H9 (cell line): Measurements from ENCODE around the gene SLC4A7. TPM values are rescaled to one million over a fixed set of nuclear protein-coding genes. Genes with fewer than 3 reads are reported as not detected.

Experiments
- DNase-seq: peaks from one replicate; pipeline ENCODE4 v3.0.0-alpha.2; 2017
- H2AFZ ChIP-seq: one replicate; pipeline ENCODE4 v1.6.1; 2013; ENCODE audit warnings: mild to moderate bottlenecking, low read length, control low read depth, moderate library complexity
- H2AK5ac ChIP-seq: 2 replicates; pipeline ENCODE4 v1.6.1; 2013; ENCODE audit warnings: low read length, control low read depth, mixed read lengths; ENCODE audit not compliant: insufficient read length
- H2BK120ac ChIP-seq: one replicate; pipeline ENCODE4 v1.6.1; 2013; ENCODE audit warnings: low read depth, mild to moderate bottlenecking, low read length, control low read depth, inconsistent platforms; ENCODE audit not compliant: poor library complexity, severe bottlenecking
- H2BK12ac ChIP-seq: 2 replicates; pipeline ENCODE4 v1.6.1; 2013; ENCODE audit warnings: low read length, control low read depth, mixed read lengths, low read depth; ENCODE audit not compliant: insufficient read length
- H2BK15ac ChIP-seq: 2 replicates; pipeline ENCODE4 v1.6.1; 2013; ENCODE audit warnings: low read depth, low read length, control low read depth
- H2BK20ac ChIP-seq: one replicate; pipeline ENCODE4 v1.6.1; 2013; ENCODE audit warnings: low read depth, mild to moderate bottlenecking, low read length, control low read depth, inconsistent platforms; ENCODE audit not compliant: poor library complexity, severe bottlenecking
- H2BK5ac ChIP-seq: 2 replicates; pipeline ENCODE4 v1.6.1; 2013; ENCODE audit warnings: low read length, control low read depth, mixed read lengths; ENCODE audit not compliant: insufficient read length
- H3K14ac ChIP-seq: 2 replicates; pipeline ENCODE4 v1.6.1; 2013; ENCODE audit warnings: low read length, control low read depth; ENCODE audit not compliant: insufficient read depth
- H3K18ac ChIP-seq: 2 replicates; pipeline ENCODE4 v1.6.1; 2013; ENCODE audit warnings: low read depth, mild to moderate bottlenecking, mixed read lengths, low read length, control low read depth; ENCODE audit not compliant: insufficient read length
- H3K23ac ChIP-seq: 2 replicates; pipeline ENCODE4 v1.6.1; 2013; ENCODE audit warnings: low read length, control low read depth, mixed read lengths, low read depth; ENCODE audit not compliant: insufficient read length
- H3K23me2 ChIP-seq: 2 replicates; pipeline ENCODE4 v1.6.1; 2013; ENCODE audit warnings: low read depth, mild to moderate bottlenecking, mixed read lengths, low read length, control low read depth; ENCODE audit not compliant: insufficient read length, poor library complexity, severe bottlenecking
- H3K27ac ChIP-seq: 2 replicates; pipeline ENCODE4 v1.5.1; 2013; ENCODE audit warnings: low read length, control low read depth, mixed read lengths, low read depth; ENCODE audit not compliant: insufficient read length
- H3K27me3 ChIP-seq: 2 replicates; pipeline ENCODE4 v1.6.1; 2013; ENCODE audit warnings: low read length, control low read depth, inconsistent platforms; ENCODE audit not compliant: insufficient read depth
- H3K4ac ChIP-seq: 2 replicates; pipeline ENCODE4 v1.6.1; 2013; ENCODE audit warnings: low read depth, mild to moderate bottlenecking, control low read depth, inconsistent platforms, low read length, moderate library complexity
- H3K4me1 ChIP-seq: 2 replicates; pipeline ENCODE4 v1.6.1; 2013; ENCODE audit warnings: low read length, control low read depth, inconsistent platforms; ENCODE audit not compliant: insufficient read depth
- H3K4me2 ChIP-seq: 2 replicates; pipeline ENCODE4 v1.6.1; 2013; ENCODE audit warnings: low read length, control low read depth, mixed read lengths; ENCODE audit not compliant: insufficient read length, insufficient read depth
- H3K56ac ChIP-seq: 2 replicates; pipeline ENCODE4 v1.6.1; 2013; ENCODE audit warnings: low read depth, mild to moderate bottlenecking, mixed read lengths, low read length, control low read depth; ENCODE audit not compliant: insufficient read length
- H3K79me1 ChIP-seq: 2 replicates; pipeline ENCODE4 v1.6.1; 2013; ENCODE audit warnings: low read depth, mild to moderate bottlenecking, moderate library complexity, low read length, control low read depth, inconsistent platforms; ENCODE audit not compliant: insufficient read depth, poor library complexity, severe bottlenecking
- H3K79me2 ChIP-seq: 2 replicates; pipeline ENCODE4 v1.6.1; 2013; ENCODE audit warnings: low read length, control low read depth, inconsistent platforms; ENCODE audit not compliant: insufficient read depth
- H3K9ac ChIP-seq: 2 replicates; pipeline ENCODE4 v1.6.1; 2013; ENCODE audit warnings: low read length, control low read depth, mixed read lengths; ENCODE audit not compliant: insufficient read length; ENCODE audit errors: extremely low read depth
- H3K9me3 ChIP-seq: one replicate; pipeline ENCODE4 v1.6.1; 2013; ENCODE audit warnings: low read depth, low read length, inconsistent platforms; ENCODE audit not compliant: control insufficient read depth
- H3T11ph ChIP-seq: one replicate; pipeline ENCODE4 v1.6.1; 2013; ENCODE audit warnings: mild to moderate bottlenecking, low read length, control low read depth, inconsistent platforms
- H4K20me1 ChIP-seq: one replicate; pipeline ENCODE4 v1.6.1; 2013; ENCODE audit not compliant: control insufficient read depth, insufficient read length, insufficient read depth
- H4K5ac ChIP-seq: 2 replicates; pipeline ENCODE4 v1.6.1; 2013; ENCODE audit warnings: low read depth, mild to moderate bottlenecking, mixed read lengths, low read length, control low read depth; ENCODE audit not compliant: insufficient read length
- H4K8ac ChIP-seq: replicated peaks from 2 replicates; pipeline ENCODE4 v1.6.1; 2013; ENCODE audit warnings: low read length, control low read depth, mixed read lengths, low read depth; ENCODE audit not compliant: insufficient read length
- H4K91ac ChIP-seq: 2 replicates; pipeline ENCODE4 v1.6.1; 2013; ENCODE audit warnings: low read depth, mild to moderate bottlenecking, moderate library complexity, mixed read lengths, low read length, control low read depth; ENCODE audit not compliant: insufficient read length
- H3K27ac Mint-ChIP-seq, 3 experiments: 2 replicates in 2 of 3; 3 replicates in 1 of 3; pipeline ENCODE4 v1.8.0; 2020 to 2021; ENCODE audit warnings: mixed read lengths in 3 of 3, mild to moderate bottlenecking in 1 of 3, moderate library complexity in 1 of 3
- H3K27me3 Mint-ChIP-seq: 2 replicates; pipeline ENCODE4 v1.8.0; 2021; ENCODE audit warnings: low read depth, mild to moderate bottlenecking, moderate library complexity, mixed read lengths
- H3K36me3 Mint-ChIP-seq, 3 experiments: 2 replicates in 2 of 3; 3 replicates in 1 of 3; pipeline ENCODE4 v1.8.0; 2020 to 2021; ENCODE audit warnings: low read depth in 3 of 3, mixed read lengths in 3 of 3; ENCODE audit not compliant: insufficient read depth in 1 of 3
- H3K4me1 Mint-ChIP-seq, 2 experiments: 2 replicates each; pipeline ENCODE4 v1.8.0; 2020; ENCODE audit warnings: mixed read lengths in 2 of 2
- H3K4me3 Mint-ChIP-seq, 2 experiments: 2 replicates in 1 of 2; 3 replicates in 1 of 2; pipeline ENCODE4 v1.8.0; 2020 to 2021; ENCODE audit warnings: mild to moderate bottlenecking in 2 of 2, mixed read lengths in 2 of 2, moderate library complexity in 1 of 2
- H3K9me3 Mint-ChIP-seq, 2 experiments: 2 replicates in 1 of 2; 3 replicates in 1 of 2; pipeline ENCODE4 v1.8.0; 2020; ENCODE audit warnings: mild to moderate bottlenecking in 2 of 2, mixed read lengths in 2 of 2, moderate library complexity in 1 of 2
- WGBS: extraction: QIAGEN DNeasy Blood & Tissue Kit; methylation state at CpG from one replicate; pipeline ENCODE4 v1.1.7; 2013; ENCODE audit warnings: missing lambda C conversion rate, low lambda C conversion rate, mixed read lengths; ENCODE audit not compliant: insufficient read length; ENCODE audit errors: extremely low coverage; 5-methylcytosine and 5-hydroxymethylcytosine counted together
- total RNA-seq: library from RNA; stranded (reverse); gene quantifications from 2 replicates; pipeline ENCODE4 v1.2.1, GENCODE V29; 2021
- TF ChIP-seq, protein P1 (sequence below): fragments of 200-600 bp; sonication (generic); conservative IDR thresholded peaks from 3 replicates; pipeline ENCODE4 v1.8.0; 2021; ENCODE audit warnings: antibody characterized with exemption, mild to moderate bottlenecking

SLC4A7 gene
- total RNA-seq, 1 experiment from 2014 or later: 46.1 TPM

DNA sequence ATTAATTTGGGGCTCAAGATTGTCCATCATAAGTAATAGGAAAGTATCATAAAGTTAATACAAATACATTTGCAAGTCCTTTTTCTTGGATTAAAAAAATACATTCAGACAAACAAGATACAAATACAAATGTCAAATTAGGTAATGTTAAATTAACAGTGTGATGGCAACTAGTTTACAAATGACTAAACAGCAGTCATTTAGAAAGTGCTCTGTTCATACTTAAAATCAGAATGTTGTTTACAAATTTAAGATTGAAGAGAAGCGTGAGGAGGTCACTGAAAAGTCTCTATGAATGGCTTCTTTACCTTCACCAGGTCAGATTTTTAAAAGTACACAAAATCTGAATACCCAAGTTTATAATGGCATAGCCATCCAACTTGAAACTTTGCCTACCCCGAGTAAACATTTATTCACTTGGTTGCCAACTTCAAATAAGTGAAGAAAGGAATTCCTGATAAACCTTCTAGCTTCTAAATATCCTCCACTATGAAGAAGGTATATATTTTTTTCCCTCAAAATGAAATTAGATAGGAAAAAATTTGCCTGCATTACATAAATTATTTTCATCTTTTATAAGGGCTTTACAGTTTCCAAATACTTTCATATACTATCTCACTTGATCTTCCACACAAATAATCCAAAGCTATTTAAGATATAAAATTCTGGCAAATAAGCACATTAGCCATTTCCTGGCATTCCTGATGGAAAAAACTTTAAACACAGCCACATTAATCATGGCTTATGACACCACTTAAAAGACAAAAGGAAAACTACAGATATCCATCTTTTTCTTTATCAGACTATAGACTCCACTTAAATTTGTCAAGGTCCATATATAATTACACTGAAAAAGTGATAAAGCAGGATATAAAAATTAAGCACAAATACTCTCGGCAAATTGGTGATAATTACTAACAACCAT, 103.5 kb downstream of the SLC4A7 start:
- TF ChIP-seq, protein P1, sequence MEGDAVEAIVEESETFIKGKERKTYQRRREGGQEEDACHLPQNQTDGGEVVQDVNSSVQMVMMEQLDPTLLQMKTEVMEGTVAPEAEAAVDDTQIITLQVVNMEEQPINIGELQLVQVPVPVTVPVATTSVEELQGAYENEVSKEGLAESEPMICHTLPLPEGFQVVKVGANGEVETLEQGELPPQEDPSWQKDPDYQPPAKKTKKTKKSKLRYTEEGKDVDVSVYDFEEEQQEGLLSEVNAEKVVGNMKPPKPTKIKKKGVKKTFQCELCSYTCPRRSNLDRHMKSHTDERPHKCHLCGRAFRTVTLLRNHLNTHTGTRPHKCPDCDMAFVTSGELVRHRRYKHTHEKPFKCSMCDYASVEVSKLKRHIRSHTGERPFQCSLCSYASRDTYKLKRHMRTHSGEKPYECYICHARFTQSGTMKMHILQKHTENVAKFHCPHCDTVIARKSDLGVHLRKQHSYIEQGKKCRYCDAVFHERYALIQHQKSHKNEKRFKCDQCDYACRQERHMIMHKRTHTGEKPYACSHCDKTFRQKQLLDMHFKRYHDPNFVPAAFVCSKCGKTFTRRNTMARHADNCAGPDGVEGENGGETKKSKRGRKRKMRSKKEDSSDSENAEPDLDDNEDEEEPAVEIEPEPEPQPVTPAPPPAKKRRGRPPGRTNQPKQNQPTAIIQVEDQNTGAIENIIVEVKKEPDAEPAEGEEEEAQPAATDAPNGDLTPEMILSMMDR: no peak
- no CpG with 5 or more reads among the region's 3 CpGs for WGBS
- H4K91ac ChIP-seq: no peak overlapping the region
- H3K4ac ChIP-seq: no peak overlapping the region
- H3K79me2 ChIP-seq: no peaks in the 10 kb centered on the region
- Mint-ChIP-seq H3K27me3 (no peaks in the 10 kb centered on the region), H3K9me3 (no peaks in the 10 kb centered on the region), H3K27ac (no peak overlapping the region), H3K4me1 (no peaks in the 10 kb centered on the region), H3K4me3 (no peak overlapping the region), H3K36me3 (peaks cover 12 to 53% (median 34%) of the 10 kb centered on the region in 3 experiments; a peak in 6 of 7 replicates)
- no peaks in the 10 kb centered on the region for H3K4me1 ChIP-seq
- no peaks in the 10 kb centered on the region for H4K20me1 ChIP-seq
- H2AK5ac ChIP-seq: no peak overlapping the region
- H3K4me2 ChIP-seq: no peak overlapping the region
- no peak overlapping the region for H2BK5ac ChIP-seq
- H3K18ac ChIP-seq: no peak overlapping the region
- DNase-seq: no peak
- no peak overlapping the region for H3T11ph ChIP-seq
- no peak overlapping the region for H2BK120ac ChIP-seq
- no peaks in the 10 kb centered on the region for H3K27me3 ChIP-seq
- no peak overlapping the region for H3K9ac ChIP-seq
- H3K9me3 ChIP-seq: no peaks in the 10 kb centered on the region
- no peak overlapping the region for H3K27ac ChIP-seq
- no peak overlapping the region for H4K5ac ChIP-seq
- H2BK15ac ChIP-seq: no peak overlapping the region
- H2AFZ ChIP-seq: no peak overlapping the region
- H3K79me1 ChIP-seq: no peaks in the 10 kb centered on the region
- no peak overlapping the region for H3K23ac ChIP-seq
- H4K8ac ChIP-seq: no peak overlapping the region
- H3K56ac ChIP-seq: no peak overlapping the region
- no peak overlapping the region for H3K14ac ChIP-seq
- H2BK12ac ChIP-seq: no peak overlapping the region
- H2BK20ac ChIP-seq: no peak overlapping the region
- no peaks in the 10 kb centered on the region for H3K23me2 ChIP-seq
